Transverse colon (tissue), 3 donors: Measurements from ENCODE around the gene ZC2HC1C.

ENCODE experiments used
- CTCF ChIP-seq, 5 experiments: fragments of 200-600 bp in 3 of 5; fragments of 450-650 bp in 2 of 5; sonication (generic) in 3 of 5; IDR thresholded peaks; 1 replicate in 2 of 5; 2 replicates in 3 of 5; pipeline ENCODE4 v1.5.1; 2016 to 2017; ENCODE audit warnings: antibody characterized with exemption in 5 of 5, inconsistent platforms in 3 of 5, mild to moderate bottlenecking in 2 of 5, moderate library complexity in 1 of 5
- POLR2A ChIP-seq: fragments of 450-650 bp; IDR thresholded peaks from one replicate; pipeline ENCODE4 v1.6.1; 2016; ENCODE audit warnings: antibody characterized with exemption, mild to moderate bottlenecking, moderate library complexity

DNA sequence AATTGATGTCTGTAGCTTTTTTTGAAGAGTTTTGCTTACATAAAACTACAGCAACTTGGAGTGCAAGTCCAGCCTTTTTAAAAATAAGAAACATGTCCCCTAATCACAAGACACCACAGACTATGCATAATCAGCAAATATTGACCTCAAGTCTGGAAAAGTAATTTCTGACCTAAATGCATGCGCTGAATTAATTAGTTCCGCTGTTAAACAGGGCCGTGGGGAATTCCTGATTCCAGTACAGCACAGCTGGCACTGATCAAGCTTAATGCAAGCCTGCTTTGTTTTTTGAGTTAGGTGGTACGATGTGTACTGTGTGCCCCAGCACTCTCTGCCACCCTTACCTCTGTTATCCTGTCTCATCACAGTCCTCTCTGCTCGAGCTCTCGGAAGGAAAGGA, 27.4 kb upstream of the ZC2HC1C start:
- TF ChIP-seq CTCF (IDR thresholded peaks at IDR 0.05) (no peak), POLR2A (no peak)
